NB4 (cell line): ENCODE measurements around the gene CBLN1.
"Not testable (repeated sequence)": the region's sequence is repeated elsewhere in the genome, so short reads cannot be mapped to it uniquely, and the experiment has no call there.

Experiments used
- DNase-seq: peaks from one replicate; pipeline ENCODE4 v3.0.0; 2010; ENCODE audit warnings: low read depth
- H3K4me3 ChIP-seq: one replicate; pipeline ENCODE4 v1.5.1; 2011; ENCODE audit warnings: mild to moderate bottlenecking, low read depth, low read length, moderate library complexity
- MAX ChIP-seq: IDR thresholded peaks from 2 replicates; pipeline ENCODE4 v1.6.1; 2011; ENCODE audit warnings: low read depth, low read length
- MYC ChIP-seq: IDR thresholded peaks from 2 replicates; pipeline ENCODE4 v1.6.1; 2011; ENCODE audit warnings: low read depth, low read length
- POLR2A ChIP-seq: IDR thresholded peaks from 2 replicates; pipeline ENCODE4 v1.6.1; 2011; ENCODE audit warnings: mild to moderate bottlenecking; ENCODE audit not compliant: insufficient read length; ENCODE audit errors: extremely low read depth
- TF ChIP-seq, protein P1 (sequence below): IDR thresholded peaks from one replicate; pipeline ENCODE4 v1.5.1; 2012; ENCODE audit warnings: low read depth, low read length

The CBLN1 gene

DNA sequence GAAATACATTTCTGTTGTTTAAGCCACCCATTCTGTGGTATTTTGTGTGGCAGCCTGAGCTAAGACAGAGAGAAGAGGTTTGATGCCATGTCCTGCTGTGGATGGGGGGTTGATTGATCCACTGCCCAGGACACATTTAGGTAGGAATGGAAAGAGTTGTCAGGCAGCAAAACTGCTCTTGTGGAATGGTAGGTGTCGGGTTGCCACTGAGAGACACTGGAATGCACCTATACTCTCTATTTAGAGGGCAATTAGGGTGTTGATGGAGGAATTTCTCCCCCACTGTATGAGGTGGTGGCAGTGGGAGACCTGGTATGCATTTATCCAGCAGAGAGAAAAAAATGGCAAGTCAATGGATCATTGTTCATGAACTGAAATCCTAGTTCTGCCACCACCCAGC, 30.9 kb downstream of the CBLN1 start:
- no peak for DNase-seq
- H3K4me3 ChIP-seq, result no peak overlapping the region
- TF ChIP-seq MYC (no peak), POLR2A (no peak), MAX (no peak)
- TF ChIP-seq, protein P1, sequence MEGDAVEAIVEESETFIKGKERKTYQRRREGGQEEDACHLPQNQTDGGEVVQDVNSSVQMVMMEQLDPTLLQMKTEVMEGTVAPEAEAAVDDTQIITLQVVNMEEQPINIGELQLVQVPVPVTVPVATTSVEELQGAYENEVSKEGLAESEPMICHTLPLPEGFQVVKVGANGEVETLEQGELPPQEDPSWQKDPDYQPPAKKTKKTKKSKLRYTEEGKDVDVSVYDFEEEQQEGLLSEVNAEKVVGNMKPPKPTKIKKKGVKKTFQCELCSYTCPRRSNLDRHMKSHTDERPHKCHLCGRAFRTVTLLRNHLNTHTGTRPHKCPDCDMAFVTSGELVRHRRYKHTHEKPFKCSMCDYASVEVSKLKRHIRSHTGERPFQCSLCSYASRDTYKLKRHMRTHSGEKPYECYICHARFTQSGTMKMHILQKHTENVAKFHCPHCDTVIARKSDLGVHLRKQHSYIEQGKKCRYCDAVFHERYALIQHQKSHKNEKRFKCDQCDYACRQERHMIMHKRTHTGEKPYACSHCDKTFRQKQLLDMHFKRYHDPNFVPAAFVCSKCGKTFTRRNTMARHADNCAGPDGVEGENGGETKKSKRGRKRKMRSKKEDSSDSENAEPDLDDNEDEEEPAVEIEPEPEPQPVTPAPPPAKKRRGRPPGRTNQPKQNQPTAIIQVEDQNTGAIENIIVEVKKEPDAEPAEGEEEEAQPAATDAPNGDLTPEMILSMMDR, result no peak

GRCh38 chr16:49248227-49248626, 33.4 kb downstream of the CBLN1 start:
- H3K4me3 ChIP-seq, result no peak overlapping the region
- DNase-seq, result no peak
- no peak for TF ChIP-seq MYC
- TF ChIP-seq, protein P1, result no peak

DNA sequence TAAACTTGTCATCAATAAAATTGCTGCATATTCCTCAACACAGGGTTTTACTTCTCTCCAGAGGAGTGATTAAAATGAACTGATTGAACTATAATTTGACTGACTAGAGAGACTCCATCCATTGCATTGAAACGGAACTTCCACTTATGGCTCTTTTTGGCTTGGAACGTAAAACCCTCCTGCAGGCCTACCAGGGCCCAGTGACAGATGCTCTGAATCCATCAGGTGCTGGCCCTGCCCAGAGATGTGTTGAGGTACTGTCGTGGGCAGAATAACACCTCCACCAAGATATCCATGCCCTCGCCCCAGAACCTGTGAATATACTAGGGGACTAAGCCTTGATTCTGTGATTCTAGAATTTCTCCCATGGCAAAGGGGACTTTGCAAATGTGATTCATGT, 45.4 kb downstream of the CBLN1 start:
- DNase-seq, result no peak

DNA sequence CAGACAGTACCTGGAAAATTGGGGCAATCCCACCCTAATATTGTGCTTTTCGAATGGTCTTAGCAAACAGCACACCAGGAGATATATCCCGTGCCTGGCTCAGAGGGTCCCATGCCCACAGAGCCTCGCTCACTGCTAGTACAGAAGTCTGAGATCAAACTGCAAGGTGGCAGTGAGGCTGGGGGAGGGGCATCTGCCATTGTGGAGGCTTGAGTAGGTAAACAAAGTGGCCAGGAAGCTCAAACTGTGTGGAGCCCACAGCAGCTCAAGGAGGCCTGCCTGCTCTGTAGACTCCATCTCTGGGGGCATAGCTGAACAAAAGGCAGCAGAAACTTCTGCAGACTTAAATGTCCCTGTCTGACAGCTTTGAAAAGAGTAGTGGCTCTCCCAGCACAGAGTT, 53.3 kb downstream of the CBLN1 start:
- H3K4me3 ChIP-seq, DNase-seq: not testable (repeated sequence)

More for the DNA sequence above, 45.4 kb downstream of the CBLN1 start:
- H3K4me3 ChIP-seq, result no peak overlapping the region
- TF ChIP-seq, protein P1, result no peak
- no peak for TF ChIP-seq MYC
- TF ChIP-seq POLR2A, result no peak
- TF ChIP-seq MAX, result no peak
